K562 (cell line): ENCODE measurements around the gene TNF. TPM values are rescaled to one million over a fixed set of nuclear protein-coding genes. Genes with fewer than 3 reads are reported as not detected.

Source experiments
- CREM ChIP-seq: IDR thresholded peaks from 2 replicates; pipeline ENCODE4 v1.6.1; 2014; ENCODE audit warnings: antibody characterized with exemption, low read depth
- ETV6 ChIP-seq, 3 experiments: fragments of 150-350 bp in 1 of 3; sonication (generic) in 1 of 3; formaldehyde crosslinking in 1 of 3; IDR thresholded peaks; 2 replicates each; pipeline versions ENCODE4 v1.6.1 to v1.8.0; 2014 to 2022; ENCODE audit warnings: borderline replicate concordance in 2 of 3, low read depth in 2 of 3, antibody characterized with exemption in 1 of 3, low read length in 1 of 3, mild to moderate bottlenecking in 1 of 3, missing genetic modification reagents in 1 of 3
- GATAD2B ChIP-seq: fragments of 450-650 bp; IDR thresholded peaks from 2 replicates; pipeline ENCODE4 v1.6.1; 2017; ENCODE audit warnings: mild to moderate bottlenecking, borderline replicate concordance
- HDAC2 ChIP-seq: fragments of 450-650 bp; IDR thresholded peaks from 2 replicates; pipeline ENCODE4 v1.6.1; 2016; ENCODE audit warnings: mild to moderate bottlenecking
- JUNB ChIP-seq: fragments of 450-650 bp; formaldehyde crosslinking; conservative IDR thresholded peaks from 2 replicates; pipeline ENCODE4 v1.4.0; 2020; ENCODE audit warnings: mild to moderate bottlenecking
- KAT2B ChIP-seq: IDR thresholded peaks from one replicate; pipeline ENCODE4 v1.6.1; 2012; ENCODE audit warnings: low read depth, mild to moderate bottlenecking, control low read depth, inconsistent platforms, low read length, moderate library complexity
- L3MBTL2 ChIP-seq: fragments of 450-650 bp; IDR thresholded peaks from 2 replicates; pipeline ENCODE4 v1.6.1; 2016; ENCODE audit warnings: mild to moderate bottlenecking, moderate library complexity
- MYNN ChIP-seq, 2 experiments: sonication (generic); formaldehyde crosslinking in 1 of 2; IDR thresholded peaks; 2 replicates each; pipeline versions ENCODE4 v1.5.0 to v1.6.1; 2016 to 2020; ENCODE audit warnings: antibody characterized with exemption in 1 of 2, missing genetic modification reagents in 1 of 2
- NEUROD1 ChIP-seq: fragments of 150-350 bp; IDR thresholded peaks from 2 replicates; pipeline ENCODE4 v1.6.1; 2014; ENCODE audit warnings: borderline replicate concordance, low read length, low read depth; ENCODE audit not compliant: partially characterized antibody
- NFIC ChIP-seq: fragments of 450-650 bp; IDR thresholded peaks from 2 replicates; pipeline ENCODE4 v1.6.1; 2017; ENCODE audit warnings: mild to moderate bottlenecking, inconsistent platforms
- NR2F6 ChIP-seq: fragments of 450-650 bp; formaldehyde crosslinking; IDR thresholded peaks from 2 replicates; pipeline ENCODE4 v1.4.0; 2020; ENCODE audit warnings: mild to moderate bottlenecking
- OTX1 ChIP-seq: fragments of 450-650 bp; formaldehyde crosslinking; IDR thresholded peaks from 2 replicates; pipeline ENCODE4 v1.4.0; 2022; ENCODE audit warnings: mild to moderate bottlenecking
- PHB2 ChIP-seq: fragments of 450-650 bp; IDR thresholded peaks from 2 replicates; pipeline ENCODE4 v1.6.1; 2017; ENCODE audit warnings: low read depth
- PHF21A ChIP-seq: fragments of 450-650 bp; IDR thresholded peaks from 2 replicates; pipeline ENCODE4 v1.6.1; 2017; ENCODE audit warnings: low read depth, borderline replicate concordance
- POLR2G ChIP-seq: fragments of 200-400 bp; formaldehyde crosslinking; IDR thresholded peaks from 2 replicates; pipeline ENCODE4 v1.6.1; 2017; ENCODE audit warnings: low read depth, mild to moderate bottlenecking, antibody characterized with exemption, low read length, moderate library complexity
- PRPF4 ChIP-seq: fragments of 200-400 bp; formaldehyde crosslinking; IDR thresholded peaks from one replicate; pipeline ENCODE4 v1.6.1; 2017; ENCODE audit warnings: low read length, low read depth, mild to moderate bottlenecking; ENCODE audit not compliant: insufficient read depth, poor library complexity, severe bottlenecking
- SMAD1 ChIP-seq: fragments of 150-350 bp; IDR thresholded peaks from 2 replicates; pipeline ENCODE4 v1.6.1; 2014; ENCODE audit warnings: low read length, low read depth; ENCODE audit not compliant: partially characterized antibody
- SMAD4 ChIP-seq: fragments of 250-450 bp; sonication (Bioruptor Pico); conservative IDR thresholded peaks from 2 replicates; pipeline ENCODE4 v1.8.0; 2021; ENCODE audit warnings: inconsistent platforms, mild to moderate bottlenecking, moderate library complexity
- SRSF3 ChIP-seq: fragments of 200-400 bp; formaldehyde crosslinking; IDR thresholded peaks from 2 replicates; pipeline ENCODE4 v1.6.1; 2016; ENCODE audit warnings: mild to moderate bottlenecking, low read length, moderate library complexity; ENCODE audit not compliant: insufficient read depth
- TEAD1 ChIP-seq, 2 experiments: fragments of 450-650 bp in 1 of 2; sonication (generic) in 1 of 2; formaldehyde crosslinking; IDR thresholded peaks; 2 replicates each; pipeline versions ENCODE4 v1.4.0 to v1.8.0; 2020 to 2022; ENCODE audit warnings: mild to moderate bottlenecking in 2 of 2, missing genetic modification reagents in 1 of 2
- ZKSCAN8 ChIP-seq: fragments of 200-800 bp; sonication (Bioruptor generic); IDR thresholded peaks from 2 replicates; pipeline ENCODE4 v1.6.1; 2016; ENCODE audit warnings: missing genetic modification characterization, missing compliant biosample characterization
- ZNF551 ChIP-seq: fragments of 250-450 bp; sonication (Bioruptor Pico); IDR thresholded peaks from 2 replicates; pipeline ENCODE4 v1.5.0; 2021; ENCODE audit warnings: mild to moderate bottlenecking, moderate library complexity
- polyA plus RNA-seq, 8 experiments: library from polyadenylated mRNA; depleted of rRNA in 4 of 8; stranded (reverse) in 5 of 8; unstranded in 3 of 8; fragments of >200 nt; fragmentation: Nextera tagmentation in 2 of 8; fragmentation: Illumina TruSeq in 1 of 8; extraction: Ambion mirVana in 2 of 8; extraction: Trizol in 1 of 8; gene quantifications; 2 replicates each; pipeline versions ENCODE4 v1.2.1 to v1.2.3, GENCODE V29; 2011 to 2014; ENCODE audit warnings: inconsistent platforms in 1 of 8, missing spikeins in 1 of 8
- total RNA-seq, 7 experiments: library from RNA; depleted of rRNA in 6 of 7; stranded (reverse); fragments of >200 nt in 6 of 7; fragmentation: Illumina TruSeq in 2 of 7; extraction: Trizol in 2 of 7; gene quantifications; 2 replicates each; pipeline versions ENCODE4 v1.2.1 to v1.2.3, GENCODE V29; 2011 to 2021; ENCODE audit warnings: low replicate concordance in 1 of 7
- TF ChIP-seq, protein P1 (sequence below): fragments of 250-450 bp; sonication (Bioruptor Pico); IDR thresholded peaks from 2 replicates; pipeline ENCODE4 v1.4.0; 2020; ENCODE audit warnings: mild to moderate bottlenecking, moderate library complexity, borderline replicate concordance
- TF ChIP-seq, protein P2 (sequence below): fragments of 450-650 bp; formaldehyde crosslinking; IDR thresholded peaks from 2 replicates; pipeline ENCODE4 v1.4.0; 2022; ENCODE audit warnings: missing genetic modification characterization
- TF ChIP-seq, protein P3 (sequence below): sonication (generic); formaldehyde crosslinking; IDR thresholded peaks from 2 replicates; pipeline ENCODE4 v1.9.0; 2022; ENCODE audit warnings: mild to moderate bottlenecking, missing genetic modification reagents

The TNF gene
- total and polyA plus RNA-seq, 9 of the 15 experiments (the other 6 are each of a cell fraction or from before 2014, with no cell fraction given): 0.08 to 0.40 TPM; not detected in 7

DNA sequence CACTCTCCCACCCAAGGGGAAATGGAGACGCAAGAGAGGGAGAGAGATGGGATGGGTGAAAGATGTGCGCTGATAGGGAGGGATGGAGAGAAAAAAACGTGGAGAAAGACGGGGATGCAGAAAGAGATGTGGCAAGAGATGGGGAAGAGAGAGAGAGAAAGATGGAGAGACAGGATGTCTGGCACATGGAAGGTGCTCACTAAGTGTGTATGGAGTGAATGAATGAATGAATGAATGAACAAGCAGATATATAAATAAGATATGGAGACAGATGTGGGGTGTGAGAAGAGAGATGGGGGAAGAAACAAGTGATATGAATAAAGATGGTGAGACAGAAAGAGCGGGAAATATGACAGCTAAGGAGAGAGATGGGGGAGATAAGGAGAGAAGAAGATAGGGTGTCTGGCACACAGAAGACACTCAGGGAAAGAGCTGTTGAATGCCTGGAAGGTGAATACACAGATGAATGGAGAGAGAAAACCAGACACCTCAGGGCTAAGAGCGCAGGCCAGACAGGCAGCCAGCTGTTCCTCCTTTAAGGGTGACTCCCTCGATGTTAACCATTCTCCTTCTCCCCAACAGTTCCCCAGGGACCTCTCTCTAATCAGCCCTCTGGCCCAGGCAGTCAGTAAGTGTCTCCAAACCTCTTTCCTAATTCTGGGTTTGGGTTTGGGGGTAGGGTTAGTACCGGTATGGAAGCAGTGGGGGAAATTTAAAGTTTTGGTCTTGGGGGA, 754 bp downstream of the TNF start (continued):
- TF ChIP-seq, protein P1, sequence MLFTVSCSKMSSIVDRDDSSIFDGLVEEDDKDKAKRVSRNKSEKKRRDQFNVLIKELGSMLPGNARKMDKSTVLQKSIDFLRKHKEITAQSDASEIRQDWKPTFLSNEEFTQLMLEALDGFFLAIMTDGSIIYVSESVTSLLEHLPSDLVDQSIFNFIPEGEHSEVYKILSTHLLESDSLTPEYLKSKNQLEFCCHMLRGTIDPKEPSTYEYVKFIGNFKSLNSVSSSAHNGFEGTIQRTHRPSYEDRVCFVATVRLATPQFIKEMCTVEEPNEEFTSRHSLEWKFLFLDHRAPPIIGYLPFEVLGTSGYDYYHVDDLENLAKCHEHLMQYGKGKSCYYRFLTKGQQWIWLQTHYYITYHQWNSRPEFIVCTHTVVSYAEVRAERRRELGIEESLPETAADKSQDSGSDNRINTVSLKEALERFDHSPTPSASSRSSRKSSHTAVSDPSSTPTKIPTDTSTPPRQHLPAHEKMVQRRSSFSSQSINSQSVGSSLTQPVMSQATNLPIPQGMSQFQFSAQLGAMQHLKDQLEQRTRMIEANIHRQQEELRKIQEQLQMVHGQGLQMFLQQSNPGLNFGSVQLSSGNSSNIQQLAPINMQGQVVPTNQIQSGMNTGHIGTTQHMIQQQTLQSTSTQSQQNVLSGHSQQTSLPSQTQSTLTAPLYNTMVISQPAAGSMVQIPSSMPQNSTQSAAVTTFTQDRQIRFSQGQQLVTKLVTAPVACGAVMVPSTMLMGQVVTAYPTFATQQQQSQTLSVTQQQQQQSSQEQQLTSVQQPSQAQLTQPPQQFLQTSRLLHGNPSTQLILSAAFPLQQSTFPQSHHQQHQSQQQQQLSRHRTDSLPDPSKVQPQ (CRISPR knock-in tag): no peak
- TF ChIP-seq NEUROD1 (no peak), ZKSCAN8 (no peak), HDAC2 (no peak), MYNN (IDR thresholded peaks at IDR 0.05) (no peak), MYNN (CRISPR knock-in tag; IDR thresholded peaks at IDR 0.05) (no peak), PHB2 (no peak), SMAD1 (no peak), PRPF4 (no peak), ZNF551 (CRISPR knock-in tag) (no peak), SMAD4 (CRISPR knock-in tag) (no peak), CREM (no peak), SRSF3 (no peak), JUNB (no peak), GATAD2B (no peak), POLR2G (no peak), NR2F6 (CRISPR knock-in tag) (no peak), L3MBTL2 (0 out of 2 replicates have a peak, but pooled peaks have one; percentile 7), KAT2B (no peak), TEAD1 (CRISPR knock-in tag; IDR thresholded peaks at IDR 0.05) (no peak), OTX1 (CRISPR knock-in tag) (no peak), NFIC (no peak), ETV6 (IDR thresholded peaks at IDR 0.05; ENCODE audit: borderline replicate concordance in 1 of 2, low read depth in 2 of 2, low read length in 1 of 2) (no peak), ETV6 (CRISPR knock-in tag; IDR thresholded peaks at IDR 0.05; ENCODE audit: borderline replicate concordance) (no peak), PHF21A (no peak)
- TF ChIP-seq, protein P2, sequence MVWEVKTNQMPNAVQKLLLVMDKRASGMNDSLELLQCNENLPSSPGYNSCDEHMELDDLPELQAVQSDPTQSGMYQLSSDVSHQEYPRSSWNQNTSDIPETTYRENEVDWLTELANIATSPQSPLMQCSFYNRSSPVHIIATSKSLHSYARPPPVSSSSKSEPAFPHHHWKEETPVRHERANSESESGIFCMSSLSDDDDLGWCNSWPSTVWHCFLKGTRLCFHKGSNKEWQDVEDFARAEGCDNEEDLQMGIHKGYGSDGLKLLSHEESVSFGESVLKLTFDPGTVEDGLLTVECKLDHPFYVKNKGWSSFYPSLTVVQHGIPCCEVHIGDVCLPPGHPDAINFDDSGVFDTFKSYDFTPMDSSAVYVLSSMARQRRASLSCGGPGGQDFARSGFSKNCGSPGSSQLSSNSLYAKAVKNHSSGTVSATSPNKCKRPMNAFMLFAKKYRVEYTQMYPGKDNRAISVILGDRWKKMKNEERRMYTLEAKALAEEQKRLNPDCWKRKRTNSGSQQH (CRISPR knock-in tag): peak; percentile 79; the same call in 1 of the 2 replicates
- TF ChIP-seq, protein P3, sequence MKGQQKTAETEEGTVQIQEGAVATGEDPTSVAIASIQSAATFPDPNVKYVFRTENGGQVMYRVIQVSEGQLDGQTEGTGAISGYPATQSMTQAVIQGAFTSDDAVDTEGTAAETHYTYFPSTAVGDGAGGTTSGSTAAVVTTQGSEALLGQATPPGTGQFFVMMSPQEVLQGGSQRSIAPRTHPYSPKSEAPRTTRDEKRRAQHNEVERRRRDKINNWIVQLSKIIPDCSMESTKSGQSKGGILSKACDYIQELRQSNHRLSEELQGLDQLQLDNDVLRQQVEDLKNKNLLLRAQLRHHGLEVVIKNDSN (CRISPR knock-in tag): no peak
